Measurements from ENCODE around the gene EPPIN. TPM values are rescaled to one million over a fixed set of nuclear protein-coding genes. Genes with fewer than 3 reads are reported as not detected.

Gene EPPIN
- total and polyA plus RNA-seq, 10 donors: 0.10 TPM; not detected in 9

DNA sequence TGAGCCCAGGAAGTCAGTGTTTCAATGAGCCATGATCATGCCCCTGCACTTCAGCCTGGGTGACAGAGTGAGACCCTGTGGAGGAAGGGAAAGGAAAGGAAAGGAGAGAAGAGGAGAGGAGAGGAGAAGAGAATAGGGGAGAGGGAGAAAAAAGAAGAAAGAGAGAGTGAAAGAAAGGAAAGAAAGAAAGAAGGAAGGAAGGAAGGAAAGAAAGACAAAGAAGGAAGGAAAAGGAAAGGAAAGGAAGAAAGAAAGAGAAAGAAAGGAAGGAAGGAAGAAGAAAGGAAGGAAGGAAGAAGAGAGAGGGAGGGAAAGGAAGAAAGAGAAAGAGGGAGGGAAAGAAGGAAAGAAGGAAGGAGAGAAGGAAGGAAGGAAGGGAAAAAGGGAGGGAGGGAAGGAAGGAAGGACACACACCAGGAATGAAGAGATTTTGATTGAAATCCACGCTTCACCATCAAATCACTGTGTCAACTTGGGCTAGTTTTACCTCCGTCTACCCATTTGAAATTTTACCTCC lies 17.6 kb upstream of the EPPIN start:
- no peak for DNase-seq
- Histone ChIP-seq H3K27me3 (replicated peaks in 1 of 7) (peaks cover 0 to 32% (median 0%) of the 10 kb centered on the region in 7 donors), H3K4me3 (no peak overlapping the region), H3K9me3 (peaks cover 0 to 3% (median 0%) of the 10 kb centered on the region in 8 donors), H3K4me1 (no peaks in the 10 kb centered on the region), H3K27ac (no peak overlapping the region), H3K36me3 (no peaks in the 10 kb centered on the region)
- no peak for TF ChIP-seq POLR2A (IDR thresholded peaks at IDR 0.05)
- TF ChIP-seq, protein P1, sequence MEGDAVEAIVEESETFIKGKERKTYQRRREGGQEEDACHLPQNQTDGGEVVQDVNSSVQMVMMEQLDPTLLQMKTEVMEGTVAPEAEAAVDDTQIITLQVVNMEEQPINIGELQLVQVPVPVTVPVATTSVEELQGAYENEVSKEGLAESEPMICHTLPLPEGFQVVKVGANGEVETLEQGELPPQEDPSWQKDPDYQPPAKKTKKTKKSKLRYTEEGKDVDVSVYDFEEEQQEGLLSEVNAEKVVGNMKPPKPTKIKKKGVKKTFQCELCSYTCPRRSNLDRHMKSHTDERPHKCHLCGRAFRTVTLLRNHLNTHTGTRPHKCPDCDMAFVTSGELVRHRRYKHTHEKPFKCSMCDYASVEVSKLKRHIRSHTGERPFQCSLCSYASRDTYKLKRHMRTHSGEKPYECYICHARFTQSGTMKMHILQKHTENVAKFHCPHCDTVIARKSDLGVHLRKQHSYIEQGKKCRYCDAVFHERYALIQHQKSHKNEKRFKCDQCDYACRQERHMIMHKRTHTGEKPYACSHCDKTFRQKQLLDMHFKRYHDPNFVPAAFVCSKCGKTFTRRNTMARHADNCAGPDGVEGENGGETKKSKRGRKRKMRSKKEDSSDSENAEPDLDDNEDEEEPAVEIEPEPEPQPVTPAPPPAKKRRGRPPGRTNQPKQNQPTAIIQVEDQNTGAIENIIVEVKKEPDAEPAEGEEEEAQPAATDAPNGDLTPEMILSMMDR (IDR thresholded peaks at IDR 0.05 in 8 of 11, conservative IDR thresholded peaks at IDR 0.05 in 3 of 11): no peak
- TF ChIP-seq POLR2AphosphoS5 (IDR thresholded peaks at IDR 0.05): no peak
- 72 to 83% (median 77%) methylated on average over 2 of the region's 2 CpGs for WGBS, 5 donors
- intact Hi-C loops (cut with DNase I; ENCODE audit: low total_unique reads): no loop called here

DNA sequence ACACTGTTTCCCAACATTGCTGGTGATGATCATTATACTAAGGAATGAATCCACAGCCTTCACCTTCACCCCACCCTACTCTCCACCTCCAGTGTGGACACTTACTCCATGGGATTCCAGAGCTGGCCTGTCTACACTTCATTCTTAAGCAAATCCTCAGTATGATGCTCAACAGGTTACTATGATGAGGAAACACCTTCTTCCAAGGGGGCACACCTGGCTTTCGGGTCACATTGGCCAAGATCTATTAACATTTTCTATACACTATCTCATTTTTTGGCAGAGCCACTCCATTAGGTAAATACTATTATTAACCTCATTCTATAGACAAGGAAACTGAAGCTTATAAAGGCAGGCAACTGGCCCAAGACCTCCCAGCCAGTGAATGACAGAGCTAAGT lies 8.0 kb upstream of the EPPIN start:
- H3K27ac ChIP-seq: no peak overlapping the region
- intact Hi-C loops (cut with DNase I; ENCODE audit: low total_unique reads): no loop called here
- 75 to 97% (median 82%) methylated on average over 1 of the region's 1 CpG for WGBS, 5 donors

DNA sequence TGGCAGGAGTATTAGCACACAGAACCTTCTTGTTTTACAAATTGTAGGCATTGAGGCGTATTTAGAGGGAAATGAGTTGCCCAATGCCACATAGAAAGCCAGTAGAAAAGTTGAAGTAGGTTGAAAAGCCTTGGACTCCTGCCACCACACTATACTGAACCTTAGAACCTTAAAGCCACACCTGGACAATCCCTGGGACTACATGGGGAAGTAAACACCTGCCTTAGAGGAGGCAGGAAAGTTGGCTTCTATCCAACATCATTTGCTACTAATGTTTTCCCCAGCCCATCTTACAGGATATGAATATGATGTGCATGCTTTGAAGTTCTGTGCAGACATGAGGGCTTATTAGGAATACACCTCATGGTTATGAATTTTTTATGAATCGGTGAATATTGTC lies 5.3 kb upstream of the EPPIN start:
- 72 to 80% (median 78%) methylated on average over 2 of the region's 2 CpGs for WGBS, 5 donors
- Histone ChIP-seq H3K36me3 (no peaks in the 10 kb centered on the region), H3K9me3 (peaks cover 0 to 12% (median 7%) of the 10 kb centered on the region in 8 donors), H3K4me3 (no peak overlapping the region), H3K27ac (no peak overlapping the region), H3K27me3 (replicated peaks in 1 of 7) (peaks cover 0 to 17% (median 0%) of the 10 kb centered on the region in 7 donors), H3K4me1 (no peaks in the 10 kb centered on the region)
- intact Hi-C loops (cut with DNase I; ENCODE audit: low total_unique reads): no loop called here
- no peak for DNase-seq
- no peak for TF ChIP-seq POLR2AphosphoS5 (IDR thresholded peaks at IDR 0.05)
- TF ChIP-seq, protein P1 (IDR thresholded peaks at IDR 0.05 in 8 of 11, conservative IDR thresholded peaks at IDR 0.05 in 3 of 11): no peak
- TF ChIP-seq POLR2A (IDR thresholded peaks at IDR 0.05): no peak

More for the DNA sequence above, 8.0 kb upstream of the EPPIN start:
- no peak for DNase-seq
- no peaks in the 10 kb centered on the region for H3K36me3 ChIP-seq
- no peaks in the 10 kb centered on the region for H3K4me1 ChIP-seq
- peaks cover 0 to 12% (median 7%) of the 10 kb centered on the region in 8 donors for H3K9me3 ChIP-seq
- H3K27me3 ChIP-seq (replicated peaks in 1 of 7): peaks cover 0 to 18% (median 0%) of the 10 kb centered on the region in 7 donors
- TF ChIP-seq, protein P1 (IDR thresholded peaks at IDR 0.05 in 8 of 11, conservative IDR thresholded peaks at IDR 0.05 in 3 of 11): no peak
- TF ChIP-seq POLR2A (IDR thresholded peaks at IDR 0.05) (no peak), POLR2AphosphoS5 (IDR thresholded peaks at IDR 0.05) (no peak)
- no peak overlapping the region for H3K4me3 ChIP-seq

DNA sequence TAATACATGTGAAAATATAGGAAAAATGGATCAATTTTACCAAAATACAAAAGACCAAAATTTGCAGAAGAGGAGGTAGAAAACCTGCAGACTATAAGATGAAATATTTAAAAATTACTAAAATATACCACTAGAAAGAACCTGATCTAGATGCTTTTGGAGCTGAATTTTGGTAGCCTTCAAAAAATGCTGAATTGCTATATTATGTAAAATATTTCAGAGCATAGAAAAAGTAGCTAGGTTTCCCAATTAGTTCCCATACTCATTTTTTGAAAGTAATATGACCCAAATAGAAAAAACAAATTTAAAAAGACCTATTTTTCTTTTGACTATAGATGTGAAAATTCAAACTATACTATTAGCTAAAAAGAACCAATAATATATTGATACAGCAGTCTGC lies 3.6 kb upstream of the EPPIN start:
- no peaks in the 10 kb centered on the region for H3K4me1 ChIP-seq
- TF ChIP-seq, protein P1 (IDR thresholded peaks at IDR 0.05 in 8 of 11, conservative IDR thresholded peaks at IDR 0.05 in 3 of 11): no peak
- no peak for TF ChIP-seq POLR2A (IDR thresholded peaks at IDR 0.05)
- no peak for TF ChIP-seq POLR2AphosphoS5 (IDR thresholded peaks at IDR 0.05)
- H3K36me3 ChIP-seq: no peaks in the 10 kb centered on the region
- H3K27me3 ChIP-seq (replicated peaks in 1 of 7): peaks cover 0 to 18% (median 0%) of the 10 kb centered on the region in 7 donors
- H3K9me3 ChIP-seq: peaks cover 0 to 12% (median 7%) of the 10 kb centered on the region in 8 donors
- intact Hi-C loops (cut with DNase I; ENCODE audit: low total_unique reads): no loop called here
- no peak overlapping the region for H3K4me3 ChIP-seq
- H3K27ac ChIP-seq: no peak overlapping the region
- DNase-seq: no peak
